GM10248 (cell line): ENCODE measurements around the gene MAP3K10.

ENCODE experiments used
- CTCF ChIA-PET: fragments of 300-600 bp; sonication (Branson Sonifier 250); formaldehyde crosslinking; extraction: SDS; loops from one replicate; lab custom pipeline; 2021; ENCODE audit warnings: antibody characterized with exemption; lab: Yijun Ruan, JAX
- POLR2A ChIA-PET: fragments of 350-650 bp; sonication (Branson Sonifier 250); formaldehyde crosslinking; extraction: SDS; loops from one replicate; lab custom pipeline; 2020; ENCODE audit warnings: antibody characterized with exemption; lab: Yijun Ruan, JAX
- DNase-seq: peaks from one replicate; pipeline ENCODE4 v3.0.0; 2012; ENCODE audit errors: extremely low spot score
- TF ChIP-seq, protein P1 (sequence below): IDR thresholded peaks from 2 replicates; pipeline ENCODE4 v1.5.1; 2012; ENCODE audit warnings: mild to moderate bottlenecking, low read depth; ENCODE audit errors: extremely low read depth, missing control alignments, control extremely low read depth

Gene MAP3K10

GRCh38 chr19:40229484-40229883 lies 38.3 kb downstream of the MAP3K10 start:
- POLR2A ChIA-PET = no interaction called here
- TF ChIP-seq, protein P1, sequence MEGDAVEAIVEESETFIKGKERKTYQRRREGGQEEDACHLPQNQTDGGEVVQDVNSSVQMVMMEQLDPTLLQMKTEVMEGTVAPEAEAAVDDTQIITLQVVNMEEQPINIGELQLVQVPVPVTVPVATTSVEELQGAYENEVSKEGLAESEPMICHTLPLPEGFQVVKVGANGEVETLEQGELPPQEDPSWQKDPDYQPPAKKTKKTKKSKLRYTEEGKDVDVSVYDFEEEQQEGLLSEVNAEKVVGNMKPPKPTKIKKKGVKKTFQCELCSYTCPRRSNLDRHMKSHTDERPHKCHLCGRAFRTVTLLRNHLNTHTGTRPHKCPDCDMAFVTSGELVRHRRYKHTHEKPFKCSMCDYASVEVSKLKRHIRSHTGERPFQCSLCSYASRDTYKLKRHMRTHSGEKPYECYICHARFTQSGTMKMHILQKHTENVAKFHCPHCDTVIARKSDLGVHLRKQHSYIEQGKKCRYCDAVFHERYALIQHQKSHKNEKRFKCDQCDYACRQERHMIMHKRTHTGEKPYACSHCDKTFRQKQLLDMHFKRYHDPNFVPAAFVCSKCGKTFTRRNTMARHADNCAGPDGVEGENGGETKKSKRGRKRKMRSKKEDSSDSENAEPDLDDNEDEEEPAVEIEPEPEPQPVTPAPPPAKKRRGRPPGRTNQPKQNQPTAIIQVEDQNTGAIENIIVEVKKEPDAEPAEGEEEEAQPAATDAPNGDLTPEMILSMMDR = no peak
- CTCF ChIA-PET = interaction anchor here (1.3 kb wide), 1 partner anchor 17 kb away, joined by 3 read pairs; no protein-coding TSS in a partner anchor
- no peak for DNase-seq

DNA sequence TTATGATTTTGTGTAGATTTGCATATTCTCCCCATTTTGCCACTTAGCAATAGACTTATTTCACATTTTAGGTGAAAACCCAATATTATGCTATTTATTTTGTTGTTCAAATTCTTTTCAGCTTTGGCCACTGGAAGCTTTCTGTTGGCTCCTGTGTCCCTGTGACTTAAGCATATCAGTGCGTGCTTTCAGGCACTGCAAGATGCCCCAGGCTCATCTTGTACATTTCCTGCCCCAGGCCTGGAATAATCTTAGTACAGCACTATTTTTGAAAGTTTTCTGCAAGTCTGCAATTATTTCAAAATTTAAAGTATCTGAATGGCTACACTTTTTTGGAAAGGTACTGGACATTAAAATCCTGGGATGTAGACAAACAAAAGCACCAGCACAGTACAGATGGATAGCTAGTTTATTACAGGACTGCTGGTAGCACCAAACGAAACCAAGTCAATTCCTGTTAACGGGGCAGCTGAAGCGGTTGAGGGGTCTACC lies 38.7 kb downstream of the MAP3K10 start:
- ChIA-PET POLR2A (no interaction called here), CTCF (interaction anchor here (1.1 to 1.3 kb wide), 2 partner anchors 17 to 52 kb away, joined by 3 read pairs; no protein-coding TSS in a partner anchor)
- TF ChIP-seq, protein P1 = no peak
- DNase-seq = no peak

DNA sequence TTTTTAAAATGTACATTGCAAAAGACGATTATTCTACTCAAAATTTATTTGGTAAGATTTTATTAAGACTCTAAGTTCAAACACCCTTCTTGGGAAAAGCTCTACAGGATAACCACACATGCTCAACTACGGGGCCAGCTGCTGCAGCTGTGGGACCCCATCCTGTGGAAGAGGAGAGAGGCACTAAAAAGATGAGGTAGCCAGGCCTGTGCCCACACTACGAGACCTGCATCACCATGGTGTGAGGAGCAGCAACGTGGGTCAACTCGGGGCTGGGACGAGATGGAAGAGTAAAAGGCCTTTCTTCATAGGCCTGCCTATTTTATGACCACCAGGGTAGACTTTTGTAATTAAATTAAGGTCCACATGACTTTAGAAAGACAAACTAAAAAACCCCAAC lies 39.8 kb downstream of the MAP3K10 start:
- TF ChIP-seq, protein P1 = no peak
- DNase-seq = no peak
- ChIA-PET CTCF (interaction anchor here (1.1 to 2.0 kb wide), 3 partner anchors 22 to 91 kb away, joined by 3 to 5 read pairs (median 3); no protein-coding TSS in a partner anchor), POLR2A (no interaction called here)

- ChIA-PET POLR2A (no interaction called here), CTCF (interaction anchor here (1.2 to 2.0 kb wide), 2 partner anchors 21 to 92 kb away, joined by 3 to 5 read pairs; no protein-coding TSS in a partner anchor)
- no peak for DNase-seq
- TF ChIP-seq, protein P1 = no peak
Observed at GRCh38 chr19:40231544-40232424, 40.6 kb downstream of the MAP3K10 start.

- POLR2A ChIA-PET = no interaction called here
- no peak for DNase-seq
- TF ChIP-seq, protein P1 = no peak
- CTCF ChIA-PET = interaction anchor here (2.0 kb wide), 1 partner anchor 93 kb away, joined by 5 read pairs; no protein-coding TSS in a partner anchor
Observed at GRCh38 chr19:40232479-40232878, 41.3 kb downstream of the MAP3K10 start.

GRCh38 chr19:40232949-40233810 lies 42.0 kb downstream of the MAP3K10 start:
- no peak for DNase-seq
- ChIA-PET POLR2A (no interaction called here), CTCF (interaction anchor here (2.0 kb wide), 1 partner anchor 93 kb away, joined by 5 read pairs; no protein-coding TSS in a partner anchor)
- TF ChIP-seq, protein P1 = no peak
